Natural killer cell (primary cell): ENCODE results near the gene TEX2. TPM values are rescaled to one million over a fixed set of nuclear protein-coding genes. Genes with fewer than 3 reads are reported as not detected.

Source experiments
- ATAC-seq, 3 donors: fragments of 150-1000 bp in 2 of 3; fragments of 200-7000 bp in 1 of 3; cut with Tn5 transposase; 1 replicate in 1 of 3; 2 replicates in 2 of 3; pipeline ENCODE4 v1.10.0; 2021; ENCODE audit warnings: mild to moderate bottlenecking in 2 of 3, moderate library complexity in 2 of 3
- DNase-seq, 2 donors: peaks; one replicate each; pipeline versions ENCODE4 v3.0.0 to v3.0.0-alpha.2; 2013 to 2021; ENCODE audit warnings: mixed read lengths in 1 of 2
- H3K27ac ChIP-seq: one replicate; pipeline ENCODE4 v1.5.1; 2013; ENCODE audit warnings: mild to moderate bottlenecking, low read length
- H3K27me3 ChIP-seq: one replicate; pipeline ENCODE4 v1.6.1; 2013; ENCODE audit warnings: low read length; ENCODE audit not compliant: control insufficient read depth, insufficient read depth
- H3K36me3 ChIP-seq: one replicate; pipeline ENCODE4 v1.6.1; 2013; ENCODE audit warnings: low read length; ENCODE audit not compliant: control insufficient read depth, insufficient read depth
- H3K4me1 ChIP-seq: one replicate; pipeline ENCODE4 v1.6.1; 2013; ENCODE audit warnings: low read length; ENCODE audit not compliant: control insufficient read depth, insufficient read depth
- H3K4me3 ChIP-seq: one replicate; pipeline ENCODE4 v1.5.1; 2013; ENCODE audit warnings: low read length
- H3K9me3 ChIP-seq: one replicate; pipeline ENCODE4 v1.6.1; 2013; ENCODE audit warnings: low read length; ENCODE audit not compliant: control insufficient read depth, insufficient read depth
- H3K27ac Mint-ChIP-seq, 2 donors: one replicate each; pipeline ENCODE4 v1.8.0; 2022; ENCODE audit warnings: mild to moderate bottlenecking in 2 of 2, mixed read lengths in 2 of 2, moderate library complexity in 1 of 2
- H3K27me3 Mint-ChIP-seq, 2 donors: one replicate each; pipeline ENCODE4 v1.8.0; 2022; ENCODE audit warnings: low read depth in 2 of 2, mixed read lengths in 2 of 2
- H3K36me3 Mint-ChIP-seq: one replicate; pipeline ENCODE4 v1.8.0; 2022; ENCODE audit warnings: mixed read lengths
- H3K4me1 Mint-ChIP-seq, 2 donors: one replicate each; pipeline ENCODE4 v1.8.0; 2022; ENCODE audit warnings: mixed read lengths in 2 of 2
- H3K4me3 Mint-ChIP-seq: one replicate; pipeline ENCODE4 v1.8.0; 2022; ENCODE audit warnings: mild to moderate bottlenecking, moderate library complexity, mixed read lengths
- H3K9me3 Mint-ChIP-seq, 2 donors: one replicate each; pipeline ENCODE4 v1.8.0; 2022; ENCODE audit warnings: mixed read lengths in 2 of 2
- WGBS: methylation state at CpG from one replicate; pipeline ENCODE4 v1.1.7; 2013; ENCODE audit warnings: missing lambda C conversion rate; ENCODE audit not compliant: insufficient coverage; 5-methylcytosine and 5-hydroxymethylcytosine counted together
- intact Hi-C: fragments of 100-400 bp; cut with micrococcal nuclease; formaldehyde crosslinking; loops from one replicate; pipeline ENCODE4 v1.14.2; 2022
- total RNA-seq, 4 donors: library from RNA; stranded (reverse); fragments of 120-200 nt in 1 of 4; gene quantifications; one replicate each; pipeline versions ENCODE4 v1.2.3 to v1.2.4, GENCODE V29; 2013 to 2022
- TF ChIP-seq, protein P1 (sequence below): fragments of 200-600 bp; IDR thresholded peaks from one replicate; pipeline ENCODE4 v1.8.0; 2022; ENCODE audit warnings: antibody characterized with exemption

TEX2 gene
- total RNA-seq, 3 donors from 2014 or later (not counting 1 experiment from before 2014, with no cell fraction given), result 8.3 to 16.3 (median 11.3) TPM

GRCh38 chr17:64296246-64296645 is 33.2 kb upstream of the TEX2 start:
- TF ChIP-seq, protein P1, sequence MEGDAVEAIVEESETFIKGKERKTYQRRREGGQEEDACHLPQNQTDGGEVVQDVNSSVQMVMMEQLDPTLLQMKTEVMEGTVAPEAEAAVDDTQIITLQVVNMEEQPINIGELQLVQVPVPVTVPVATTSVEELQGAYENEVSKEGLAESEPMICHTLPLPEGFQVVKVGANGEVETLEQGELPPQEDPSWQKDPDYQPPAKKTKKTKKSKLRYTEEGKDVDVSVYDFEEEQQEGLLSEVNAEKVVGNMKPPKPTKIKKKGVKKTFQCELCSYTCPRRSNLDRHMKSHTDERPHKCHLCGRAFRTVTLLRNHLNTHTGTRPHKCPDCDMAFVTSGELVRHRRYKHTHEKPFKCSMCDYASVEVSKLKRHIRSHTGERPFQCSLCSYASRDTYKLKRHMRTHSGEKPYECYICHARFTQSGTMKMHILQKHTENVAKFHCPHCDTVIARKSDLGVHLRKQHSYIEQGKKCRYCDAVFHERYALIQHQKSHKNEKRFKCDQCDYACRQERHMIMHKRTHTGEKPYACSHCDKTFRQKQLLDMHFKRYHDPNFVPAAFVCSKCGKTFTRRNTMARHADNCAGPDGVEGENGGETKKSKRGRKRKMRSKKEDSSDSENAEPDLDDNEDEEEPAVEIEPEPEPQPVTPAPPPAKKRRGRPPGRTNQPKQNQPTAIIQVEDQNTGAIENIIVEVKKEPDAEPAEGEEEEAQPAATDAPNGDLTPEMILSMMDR, result no peak
- H3K27me3 Mint-ChIP-seq, result peaks cover 4 to 6% of the 10 kb centered on the region in 2 donors
- H3K27ac ChIP-seq, result no peak overlapping the region
- no peaks in the 10 kb centered on the region for H3K4me1 ChIP-seq
- no peaks in the 10 kb centered on the region for H3K27me3 ChIP-seq
- H3K9me3 ChIP-seq, result peaks cover 4% of the 10 kb centered on the region
- no peak for DNase-seq
- intact Hi-C loops, result no loop called here
- peaks cover 2% of the 10 kb centered on the region in 2 donors for H3K9me3 Mint-ChIP-seq
- H3K4me3 ChIP-seq, result no peak overlapping the region
- no peak overlapping the region for H3K27ac Mint-ChIP-seq
- WGBS, result 96% methylated on average over 5 of the region's 5 CpGs
- peaks cover 1% of the 10 kb centered on the region for H3K36me3 Mint-ChIP-seq
- no peak overlapping the region for H3K4me3 Mint-ChIP-seq
- no peaks in the 10 kb centered on the region for H3K4me1 Mint-ChIP-seq
- no peaks in the 10 kb centered on the region for H3K36me3 ChIP-seq
- no peak for ATAC-seq

GRCh38 chr17:64295146-64295545 is 32.1 kb upstream of the TEX2 start:
- Mint-ChIP-seq H3K27ac (no peak overlapping the region), H3K36me3 (peaks cover 8% of the 10 kb centered on the region), H3K4me1 (no peaks in the 10 kb centered on the region), H3K9me3 (peaks cover 3 to 7% of the 10 kb centered on the region in 2 donors), H3K27me3 (peaks cover 2 to 5% of the 10 kb centered on the region in 2 donors), H3K4me3 (no peak overlapping the region)
- intact Hi-C loops, result no loop called here
- H3K27me3 ChIP-seq, result no peaks in the 10 kb centered on the region
- H3K9me3 ChIP-seq, result peaks cover 8% of the 10 kb centered on the region
- ATAC-seq, result no peak
- no peak overlapping the region for H3K4me3 ChIP-seq
- WGBS, result 96% methylated on average over 3 of the region's 3 CpGs
- TF ChIP-seq, protein P1, result no peak
- no peaks in the 10 kb centered on the region for H3K4me1 ChIP-seq
- no peak overlapping the region for H3K27ac ChIP-seq
- no peaks in the 10 kb centered on the region for H3K36me3 ChIP-seq
- no peak for DNase-seq

DNA sequence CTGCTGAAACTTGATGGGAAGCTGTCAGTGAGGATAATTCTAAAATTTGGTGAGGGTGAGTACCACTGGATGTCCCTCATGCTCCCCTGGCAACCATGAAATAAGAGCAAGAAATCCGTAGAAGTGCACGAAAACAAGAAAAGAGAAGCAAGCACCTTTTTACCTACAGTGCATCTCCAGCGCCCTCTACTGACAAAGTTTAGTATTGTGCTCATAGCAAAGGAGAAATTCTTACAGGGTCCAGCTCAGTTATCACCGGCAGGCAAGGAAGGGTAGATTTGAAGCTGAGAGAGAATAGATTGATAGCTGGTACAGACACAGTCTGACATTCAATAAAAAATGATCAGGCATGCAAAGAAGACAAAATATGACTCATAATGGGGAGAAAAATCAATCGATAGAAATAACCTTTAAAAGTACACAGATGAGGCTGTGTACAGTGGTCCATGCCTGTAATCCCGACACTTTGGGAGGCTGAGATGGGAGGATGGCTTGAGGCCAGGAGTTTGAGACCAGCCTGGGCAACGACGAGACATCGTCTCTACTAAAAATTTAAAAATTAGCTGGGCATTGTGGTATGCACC is 28.3 kb upstream of the TEX2 start:
- Histone ChIP-seq H3K4me3 (no peak overlapping the region), H3K9me3 (peaks cover 8% of the 10 kb centered on the region), H3K4me1 (no peaks in the 10 kb centered on the region), H3K36me3 (no peaks in the 10 kb centered on the region), H3K27ac (no peak overlapping the region), H3K27me3 (no peaks in the 10 kb centered on the region)
- TF ChIP-seq, protein P1, result no peak
- ATAC-seq (no peak), DNase-seq (peak in 1 of 2 donors; percentile 17)
- intact Hi-C loops, result no loop called here
- peaks cover 0 to 6% of the 10 kb centered on the region in 2 donors for H3K27me3 Mint-ChIP-seq
- H3K4me1 Mint-ChIP-seq, result no peaks in the 10 kb centered on the region
- WGBS, result 84% methylated on average over 9 of the region's 9 CpGs
- H3K9me3 Mint-ChIP-seq, result peaks cover 3 to 7% of the 10 kb centered on the region in 2 donors
- H3K4me3 Mint-ChIP-seq, result no peak overlapping the region
- peaks cover 8% of the 10 kb centered on the region for H3K36me3 Mint-ChIP-seq
- no peak overlapping the region for H3K27ac Mint-ChIP-seq

GRCh38 chr17:64289741-64290141 is 26.7 kb upstream of the TEX2 start:
- WGBS, result 88% methylated on average over 1 of the region's 4 CpGs
- Mint-ChIP-seq H3K27me3 (peaks cover 0 to 6% of the 10 kb centered on the region in 2 donors), H3K36me3 (peaks cover 8% of the 10 kb centered on the region), H3K27ac (no peak overlapping the region), H3K4me1 (no peaks in the 10 kb centered on the region), H3K9me3 (peaks cover 3 to 7% of the 10 kb centered on the region in 2 donors), H3K4me3 (no peak overlapping the region)
- H3K27ac ChIP-seq, result no peak overlapping the region
- ATAC-seq (no peak), DNase-seq (no peak)
- no peaks in the 10 kb centered on the region for H3K36me3 ChIP-seq
- H3K4me3 ChIP-seq, result no peak overlapping the region
- peaks cover 8% of the 10 kb centered on the region for H3K9me3 ChIP-seq
- TF ChIP-seq, protein P1, result no peak
- no peaks in the 10 kb centered on the region for H3K4me1 ChIP-seq
- intact Hi-C loops, result no loop called here
- no peaks in the 10 kb centered on the region for H3K27me3 ChIP-seq
